Transverse colon (tissue), 4 donors: Measurements from ENCODE around the gene EFEMP2. TPM values are rescaled to one million over a fixed set of nuclear protein-coding genes. Genes with fewer than 3 reads are reported as not detected.

Experiments used
- DNase-seq: peaks from one replicate; pipeline ENCODE4 v3.0.0-alpha.2; 2019
- H3K27ac ChIP-seq, 4 donors: fragments of 200-600 bp; sonication (generic); 2 replicates each; pipeline ENCODE4 v1.5.1; 2016 to 2018; ENCODE audit warnings: inconsistent platforms in 4 of 4
- H3K27me3 ChIP-seq: fragments of 200-600 bp; sonication (generic); 2 replicates; pipeline ENCODE4 v1.5.1; 2017; ENCODE audit warnings: inconsistent platforms
- H3K36me3 ChIP-seq, 4 donors: fragments of 200-600 bp; sonication (generic); 2 replicates each; pipeline ENCODE4 v1.5.1; 2017 to 2019; ENCODE audit warnings: inconsistent platforms in 4 of 4
- H3K4me1 ChIP-seq, 4 donors: fragments of 200-600 bp; sonication (generic); 2 replicates each; pipeline ENCODE4 v1.5.1; 2017 to 2020; ENCODE audit warnings: inconsistent platforms in 4 of 4
- H3K4me3 ChIP-seq, 4 donors: fragments of 200-600 bp; sonication (generic); 1 replicate in 1 of 4; 2 replicates in 3 of 4; pipeline versions ENCODE4 v1.5.1 to v1.6.1; 2017 to 2019; ENCODE audit warnings: inconsistent platforms in 4 of 4
- H3K9me3 ChIP-seq, 2 donors: fragments of 200-600 bp; sonication (generic); 2 replicates each; pipeline ENCODE4 v1.5.1; 2017 to 2019; ENCODE audit warnings: inconsistent platforms in 2 of 2
- EP300 ChIP-seq: sonication (generic); formaldehyde crosslinking; IDR thresholded peaks from one replicate; pipeline ENCODE4 v1.6.1; 2017; ENCODE audit warnings: antibody characterized with exemption, low read depth
- POLR2A ChIP-seq: fragments of 450-650 bp; IDR thresholded peaks from one replicate; pipeline ENCODE4 v1.6.1; 2016; ENCODE audit warnings: antibody characterized with exemption, mild to moderate bottlenecking, moderate library complexity
- POLR2AphosphoS5 ChIP-seq, 3 donors: sonication (generic); formaldehyde crosslinking; IDR thresholded peaks; one replicate each; pipeline ENCODE4 v1.6.1; 2016; ENCODE audit warnings: antibody characterized with exemption in 3 of 3
- WGBS, 2 donors: methylation state at CpG; one replicate each; pipeline ENCODE4 v1.1.5; 2018; ENCODE audit warnings: low coverage in 1 of 2; 5-methylcytosine and 5-hydroxymethylcytosine counted together
- in situ Hi-C, 4 donors: fragments of 200-750 bp; cut with MboI; loops; one replicate each; pipeline versions ENCODE4 v1.15.0 to v1.15.1; 2017; ENCODE audit warnings: low sequenced_read_pairs in 3 of 4, low pct_ligation_motif_present in 1 of 4, low pct_unique_long_range_greater_than_20kb in 1 of 4
- intact Hi-C: fragments of 100-400 bp; cut with DNase I; formaldehyde crosslinking; loops from one replicate; pipeline ENCODE4 v1.15.1; 2023; ENCODE audit warnings: low total_unique reads
- total RNA-seq, 4 donors: library from RNA; depleted of rRNA; stranded (reverse); fragments of >200 nt; gene quantifications; one replicate each; pipeline ENCODE4 v1.1.0, GENCODE V29; 2016
- TF ChIP-seq, protein P1 (sequence below), 5 experiments: fragments of 200-600 bp in 3 of 5; fragments of 450-650 bp in 2 of 5; sonication (generic) in 3 of 5; IDR thresholded peaks; 1 replicate in 2 of 5; 2 replicates in 3 of 5; pipeline ENCODE4 v1.5.1; 2016 to 2017; ENCODE audit warnings: antibody characterized with exemption in 5 of 5, inconsistent platforms in 3 of 5, mild to moderate bottlenecking in 2 of 5, moderate library complexity in 1 of 5

Gene EFEMP2
- total RNA-seq, 4 donors from 2014 or later: 15.2 to 34.4 (median 25.1) TPM

DNA sequence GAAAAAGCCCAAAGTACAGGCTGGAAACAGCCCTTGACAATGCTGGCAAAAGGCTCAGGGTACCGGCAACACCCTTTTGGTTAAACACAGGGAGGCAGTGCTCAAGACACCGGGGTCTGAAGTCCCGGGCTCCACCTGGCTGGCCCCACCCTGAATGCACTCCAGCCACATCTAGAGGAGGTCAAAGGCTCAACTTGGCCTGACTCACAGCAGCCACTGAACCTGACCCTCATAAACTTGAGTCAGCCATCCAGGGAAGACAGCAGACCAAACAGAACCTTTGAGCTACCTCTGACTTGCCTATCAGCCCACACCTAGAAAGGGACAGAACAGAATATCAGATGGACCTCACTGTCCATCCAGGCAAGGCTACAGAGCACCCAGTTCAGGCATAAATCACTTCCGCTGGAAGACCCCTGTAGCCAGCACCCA, 18.4 kb downstream of the EFEMP2 start:
- peak in 2 of 3 donors; percentile 3 to 91 for TF ChIP-seq POLR2AphosphoS5 (IDR thresholded peaks at IDR 0.05)
- peak; percentile 18 for TF ChIP-seq EP300
- peak; percentile 77 for TF ChIP-seq POLR2A
- TF ChIP-seq, protein P1, sequence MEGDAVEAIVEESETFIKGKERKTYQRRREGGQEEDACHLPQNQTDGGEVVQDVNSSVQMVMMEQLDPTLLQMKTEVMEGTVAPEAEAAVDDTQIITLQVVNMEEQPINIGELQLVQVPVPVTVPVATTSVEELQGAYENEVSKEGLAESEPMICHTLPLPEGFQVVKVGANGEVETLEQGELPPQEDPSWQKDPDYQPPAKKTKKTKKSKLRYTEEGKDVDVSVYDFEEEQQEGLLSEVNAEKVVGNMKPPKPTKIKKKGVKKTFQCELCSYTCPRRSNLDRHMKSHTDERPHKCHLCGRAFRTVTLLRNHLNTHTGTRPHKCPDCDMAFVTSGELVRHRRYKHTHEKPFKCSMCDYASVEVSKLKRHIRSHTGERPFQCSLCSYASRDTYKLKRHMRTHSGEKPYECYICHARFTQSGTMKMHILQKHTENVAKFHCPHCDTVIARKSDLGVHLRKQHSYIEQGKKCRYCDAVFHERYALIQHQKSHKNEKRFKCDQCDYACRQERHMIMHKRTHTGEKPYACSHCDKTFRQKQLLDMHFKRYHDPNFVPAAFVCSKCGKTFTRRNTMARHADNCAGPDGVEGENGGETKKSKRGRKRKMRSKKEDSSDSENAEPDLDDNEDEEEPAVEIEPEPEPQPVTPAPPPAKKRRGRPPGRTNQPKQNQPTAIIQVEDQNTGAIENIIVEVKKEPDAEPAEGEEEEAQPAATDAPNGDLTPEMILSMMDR (IDR thresholded peaks at IDR 0.05): no peak
- intact Hi-C loops: no loop called here
- H3K27ac ChIP-seq: peak overlapping the region; percentile 97 to 100 (median 100)
- in situ Hi-C loops: no loop called here
- H3K36me3 ChIP-seq: peaks cover 2 to 28% (median 14%) of the 10 kb centered on the region in 4 donors
- peak overlapping the region in 1 of 4 donors; percentile 84 for H3K4me3 ChIP-seq
- peaks cover 31 to 55% (median 51%) of the 10 kb centered on the region in 4 donors for H3K4me1 ChIP-seq
- peak; percentile 91 for DNase-seq
- no peaks in the 10 kb centered on the region for H3K27me3 ChIP-seq
- no peaks in the 10 kb centered on the region for H3K9me3 ChIP-seq
- WGBS, 2 donors: 70% methylated on average over 4 of the region's 4 CpGs; no CpG with 5 or more reads in 1 of the 2 donors

DNA sequence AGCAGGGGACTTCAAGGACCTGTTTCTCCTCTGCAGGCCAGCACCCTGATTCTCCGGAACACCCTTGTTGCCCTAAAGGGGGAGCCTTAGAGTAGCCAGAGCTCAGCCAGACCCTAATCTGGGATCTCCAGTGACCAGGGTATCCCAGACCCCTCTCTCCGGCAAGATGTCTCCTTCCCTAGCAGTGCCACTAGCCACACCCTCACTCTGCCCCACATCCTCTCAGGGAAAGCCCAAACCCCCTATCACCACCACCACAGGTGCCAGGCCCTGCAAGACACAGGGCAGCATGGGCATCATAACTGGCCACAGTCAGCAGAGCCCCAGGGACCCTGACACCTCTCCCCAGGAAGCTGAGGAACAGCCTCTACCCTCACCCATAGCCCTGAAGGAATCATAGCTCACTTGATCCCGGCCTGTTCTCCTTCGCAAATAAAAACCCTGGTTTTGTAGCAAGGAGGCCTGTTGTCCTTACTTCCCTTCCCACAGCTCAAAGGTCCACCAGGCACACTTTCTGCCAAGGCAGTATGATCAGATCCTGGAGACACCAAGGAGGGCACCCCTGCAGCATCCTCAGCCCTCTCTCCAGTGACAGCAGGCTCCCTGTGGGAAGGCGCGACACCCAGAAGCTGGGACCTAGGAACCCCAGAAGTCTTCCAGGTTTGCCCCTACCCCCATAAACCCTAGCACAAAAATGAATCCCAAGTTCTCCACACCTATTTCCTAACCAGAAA, 19.2 kb downstream of the EFEMP2 start:
- H3K27ac ChIP-seq: peak overlapping the region; percentile 86 to 100 (median 100)
- intact Hi-C loops (no loop called here), in situ Hi-C loops (no loop called here)
- peaks cover 2 to 28% (median 14%) of the 10 kb centered on the region in 4 donors for H3K36me3 ChIP-seq
- TF ChIP-seq POLR2A (no peak), EP300 (no peak), POLR2AphosphoS5 (IDR thresholded peaks at IDR 0.05) (no peak)
- TF ChIP-seq, protein P1 (IDR thresholded peaks at IDR 0.05): no peak
- DNase-seq: peak; percentile 18
- no peaks in the 10 kb centered on the region for H3K9me3 ChIP-seq
- H3K4me1 ChIP-seq: peaks cover 31 to 51% (median 47%) of the 10 kb centered on the region in 4 donors
- H3K4me3 ChIP-seq: peak overlapping the region in 1 of 4 donors; percentile 1
- H3K27me3 ChIP-seq: no peaks in the 10 kb centered on the region
- 59 to 65% methylated on average over 2 to 6 of the region's 6 CpGs for WGBS, 2 donors

DNA sequence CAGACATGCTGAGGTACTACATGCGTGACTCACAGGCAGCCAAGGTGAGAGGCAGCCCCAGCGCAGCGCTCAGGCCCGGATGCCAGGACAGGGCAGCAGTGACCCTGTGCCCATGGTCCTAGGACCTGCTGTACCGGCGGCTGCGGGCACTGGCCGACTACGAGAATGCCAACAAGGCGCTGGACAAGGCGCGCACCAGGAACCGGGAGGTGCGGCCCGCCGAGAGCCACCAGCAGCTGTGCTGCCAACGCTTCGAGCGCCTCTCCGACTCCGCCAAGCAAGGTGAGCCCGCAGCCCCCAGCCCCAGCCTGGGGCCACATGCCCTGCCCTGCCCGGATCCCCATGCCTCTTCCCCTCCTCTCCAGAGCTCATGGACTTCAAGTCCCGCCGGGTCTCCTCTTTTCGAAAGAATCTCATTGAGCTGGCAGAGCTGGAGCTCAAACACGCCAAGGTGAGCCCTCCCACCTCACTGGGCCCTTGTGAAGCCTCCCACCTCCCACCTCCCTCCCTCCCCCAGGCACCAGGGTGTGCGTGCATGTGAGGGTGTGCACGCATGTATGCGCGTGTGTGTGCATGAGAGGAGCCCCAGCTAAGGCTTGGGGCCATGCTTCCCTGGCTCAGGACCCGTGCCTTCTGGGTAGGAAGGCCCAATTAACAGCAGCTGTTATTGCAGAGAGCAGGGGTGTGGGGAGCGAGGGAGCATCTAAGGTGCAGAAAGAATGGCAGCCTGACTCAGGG, 19.9 kb downstream of the EFEMP2 start:
- intact Hi-C loops (no loop called here), in situ Hi-C loops (no loop called here)
- Histone ChIP-seq H3K36me3 (peaks cover 2 to 28% (median 14%) of the 10 kb centered on the region in 4 donors), H3K27ac (peak overlapping the region; percentile 86 to 100 (median 100)), H3K9me3 (no peaks in the 10 kb centered on the region), H3K4me3 (peak overlapping the region in 1 of 4 donors; percentile 1), H3K27me3 (no peaks in the 10 kb centered on the region), H3K4me1 (peaks cover 31 to 51% (median 46%) of the 10 kb centered on the region in 4 donors)
- TF ChIP-seq, protein P1 (IDR thresholded peaks at IDR 0.05): no peak
- TF ChIP-seq POLR2AphosphoS5 (IDR thresholded peaks at IDR 0.05): peak in 2 of 3 donors; percentile 31 to 39
- WGBS, 2 donors: 62 to 83% methylated on average over 2 to 30 of the region's 33 CpGs
- DNase-seq: peak; percentile 17

DNA sequence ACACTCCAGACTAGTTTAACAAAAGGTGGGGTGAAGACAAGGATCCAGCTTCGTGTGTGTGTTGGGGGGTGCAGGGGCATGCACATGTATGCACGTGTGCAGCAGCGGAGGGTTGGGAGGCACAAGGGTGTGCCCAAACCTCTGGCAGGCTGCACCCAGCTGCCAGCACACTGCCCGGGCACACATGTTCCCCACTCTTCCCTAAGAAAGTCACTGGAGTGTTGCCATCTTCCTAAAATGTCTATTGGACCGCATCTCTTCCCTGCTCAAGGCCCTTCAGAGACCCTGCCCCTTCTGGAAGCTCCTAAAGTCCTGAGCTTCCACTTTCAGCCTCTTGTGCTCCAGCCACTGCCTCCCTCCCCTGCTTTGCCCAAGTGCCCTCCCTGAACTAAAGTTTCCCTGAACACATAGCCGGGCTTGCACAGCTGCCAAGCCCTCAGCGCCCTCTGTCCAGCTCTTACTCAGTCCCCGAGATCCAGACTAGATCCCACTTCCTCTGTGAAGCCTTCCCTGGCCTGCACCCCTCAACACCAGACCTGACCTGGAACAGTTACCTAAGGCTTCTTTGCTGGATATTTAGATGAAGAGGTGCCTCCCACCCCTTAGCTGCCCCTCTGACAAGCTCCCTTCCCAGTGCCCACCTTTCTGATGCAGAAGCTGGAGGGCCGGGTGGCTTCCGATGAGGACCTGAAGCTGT, 20.6 kb downstream of the EFEMP2 start:
- no peak for TF ChIP-seq EP300
- TF ChIP-seq, protein P1 (IDR thresholded peaks at IDR 0.05): no peak
- TF ChIP-seq POLR2AphosphoS5 (IDR thresholded peaks at IDR 0.05): no peak
- no peak for TF ChIP-seq POLR2A
- DNase-seq: no peak
- intact Hi-C loops: no loop called here
- WGBS, 2 donors: 80 to 100% methylated on average over 1 to 10 of the region's 10 CpGs
- Histone ChIP-seq H3K4me3 (no peak overlapping the region), H3K27ac (peak overlapping the region; percentile 86 to 100 (median 100)), H3K27me3 (no peaks in the 10 kb centered on the region), H3K36me3 (peaks cover 2 to 28% (median 14%) of the 10 kb centered on the region in 4 donors), H3K9me3 (no peaks in the 10 kb centered on the region), H3K4me1 (peaks cover 31 to 51% (median 46%) of the 10 kb centered on the region in 4 donors)
- in situ Hi-C loops: no loop called here
